Activated naive CD8-positive, alpha-beta T cell treated with anti-CD3 and anti-CD28 coated beads, Interleukin-2, amount 50 U/mL, for 24 hours (primary cell): ENCODE results near the gene SCN9A.

ENCODE experiments used
- ATAC-seq: fragments of 150-1000 bp; cut with Tn5 transposase; one replicate; pipeline ENCODE4 v1.10.0; 2021
- DNase-seq: peaks from one replicate; pipeline ENCODE4 v3.0.0; 2021
- H3K27ac Mint-ChIP-seq: one replicate; pipeline ENCODE4 v1.8.0; 2021; ENCODE audit warnings: mild to moderate bottlenecking, mixed read lengths
- H3K27me3 Mint-ChIP-seq: one replicate; pipeline ENCODE4 v1.8.0; 2021; ENCODE audit warnings: mixed read lengths
- H3K36me3 Mint-ChIP-seq: one replicate; pipeline ENCODE4 v1.8.0; 2021; ENCODE audit warnings: low read depth, mixed read lengths
- H3K4me1 Mint-ChIP-seq: one replicate; pipeline ENCODE4 v1.8.0; 2021; ENCODE audit warnings: mixed read lengths
- H3K4me3 Mint-ChIP-seq: one replicate; pipeline ENCODE4 v1.8.0; 2021; ENCODE audit warnings: mild to moderate bottlenecking, moderate library complexity, mixed read lengths
- H3K9me3 Mint-ChIP-seq: one replicate; pipeline ENCODE4 v1.8.0; 2021; ENCODE audit warnings: mixed read lengths

The SCN9A gene

GRCh38 chr2:166278856-166279255, 96.9 kb downstream of the SCN9A start:
- H3K9me3 Mint-ChIP-seq, result no peaks in the 10 kb centered on the region
- H3K36me3 Mint-ChIP-seq, result no peaks in the 10 kb centered on the region
- DNase-seq, result no peak
- H3K4me3 Mint-ChIP-seq, result no peak overlapping the region
- no peaks in the 10 kb centered on the region for H3K27me3 Mint-ChIP-seq
- no peak overlapping the region for H3K27ac Mint-ChIP-seq
- no peaks in the 10 kb centered on the region for H3K4me1 Mint-ChIP-seq
- no peak for ATAC-seq

GRCh38 chr2:166270376-166270775, 105.4 kb downstream of the SCN9A start:
- no peaks in the 10 kb centered on the region for H3K36me3 Mint-ChIP-seq
- no peaks in the 10 kb centered on the region for H3K9me3 Mint-ChIP-seq
- H3K4me3 Mint-ChIP-seq, result no peak overlapping the region
- H3K27ac Mint-ChIP-seq, result no peak overlapping the region
- DNase-seq (no peak), ATAC-seq (no peak)
- H3K27me3 Mint-ChIP-seq, result no peaks in the 10 kb centered on the region
- no peaks in the 10 kb centered on the region for H3K4me1 Mint-ChIP-seq

GRCh38 chr2:166269322-166269721, 106.4 kb downstream of the SCN9A start:
- Mint-ChIP-seq H3K9me3 (no peaks in the 10 kb centered on the region), H3K4me1 (no peaks in the 10 kb centered on the region), H3K27me3 (no peaks in the 10 kb centered on the region), H3K36me3 (no peaks in the 10 kb centered on the region), H3K4me3 (no peak overlapping the region), H3K27ac (no peak overlapping the region)
- ATAC-seq (no peak), DNase-seq (no peak)

GRCh38 chr2:166257859-166258258, 117.9 kb downstream of the SCN9A start:
- DNase-seq (no peak), ATAC-seq (no peak)
- Mint-ChIP-seq H3K36me3 (no peaks in the 10 kb centered on the region), H3K4me1 (no peaks in the 10 kb centered on the region), H3K27me3 (no peaks in the 10 kb centered on the region), H3K9me3 (no peaks in the 10 kb centered on the region), H3K27ac (no peak overlapping the region), H3K4me3 (no peak overlapping the region)

- DNase-seq (no peak), ATAC-seq (no peak)
- Mint-ChIP-seq H3K4me3 (no peak overlapping the region), H3K27me3 (no peaks in the 10 kb centered on the region), H3K4me1 (no peaks in the 10 kb centered on the region), H3K9me3 (no peaks in the 10 kb centered on the region), H3K36me3 (no peaks in the 10 kb centered on the region), H3K27ac (no peak overlapping the region)
Observed at GRCh38 chr2:166256896-166257295, 118.8 kb downstream of the SCN9A start.

- Mint-ChIP-seq H3K9me3 (peaks cover 3% of the 10 kb centered on the region), H3K4me3 (no peak overlapping the region), H3K27ac (no peak overlapping the region), H3K4me1 (no peaks in the 10 kb centered on the region), H3K36me3 (no peaks in the 10 kb centered on the region), H3K27me3 (no peaks in the 10 kb centered on the region)
- ATAC-seq, result no peak
- no peak for DNase-seq
Observed at GRCh38 chr2:166249318-166249717, 126.4 kb downstream of the SCN9A start.

GRCh38 chr2:166246901-166247300, 128.8 kb downstream of the SCN9A start:
- no peak for DNase-seq
- H3K27ac Mint-ChIP-seq, result no peak overlapping the region
- H3K36me3 Mint-ChIP-seq, result no peaks in the 10 kb centered on the region
- peaks cover 3% of the 10 kb centered on the region for H3K9me3 Mint-ChIP-seq
- H3K27me3 Mint-ChIP-seq, result no peaks in the 10 kb centered on the region
- no peak overlapping the region for H3K4me3 Mint-ChIP-seq
- no peaks in the 10 kb centered on the region for H3K4me1 Mint-ChIP-seq
- ATAC-seq, result no peak

GRCh38 chr2:166242309-166242708, 133.4 kb downstream of the SCN9A start:
- no peak for ATAC-seq
- no peaks in the 10 kb centered on the region for H3K27me3 Mint-ChIP-seq
- no peaks in the 10 kb centered on the region for H3K36me3 Mint-ChIP-seq
- H3K27ac Mint-ChIP-seq, result no peak overlapping the region
- no peak overlapping the region for H3K4me3 Mint-ChIP-seq
- no peak for DNase-seq
- no peaks in the 10 kb centered on the region for H3K9me3 Mint-ChIP-seq
- no peaks in the 10 kb centered on the region for H3K4me1 Mint-ChIP-seq

GRCh38 chr2:166240387-166241313, 135.1 kb downstream of the SCN9A start:
- Mint-ChIP-seq H3K27me3 (no peaks in the 10 kb centered on the region), H3K36me3 (no peaks in the 10 kb centered on the region), H3K9me3 (no peaks in the 10 kb centered on the region), H3K4me3 (no peak overlapping the region), H3K4me1 (no peaks in the 10 kb centered on the region), H3K27ac (no peak overlapping the region)
- no peak for ATAC-seq
- no peak for DNase-seq

GRCh38 chr2:166239548-166239947, 136.2 kb downstream of the SCN9A start:
- no peak overlapping the region for H3K27ac Mint-ChIP-seq
- no peak overlapping the region for H3K4me3 Mint-ChIP-seq
- DNase-seq, result no peak
- no peaks in the 10 kb centered on the region for H3K27me3 Mint-ChIP-seq
- no peaks in the 10 kb centered on the region for H3K4me1 Mint-ChIP-seq
- H3K9me3 Mint-ChIP-seq, result no peaks in the 10 kb centered on the region
- H3K36me3 Mint-ChIP-seq, result no peaks in the 10 kb centered on the region
- no peak for ATAC-seq

- H3K27me3 Mint-ChIP-seq, result no peaks in the 10 kb centered on the region
- H3K27ac Mint-ChIP-seq, result no peak overlapping the region
- ATAC-seq (no peak), DNase-seq (no peak)
- no peaks in the 10 kb centered on the region for H3K4me1 Mint-ChIP-seq
- H3K9me3 Mint-ChIP-seq, result no peaks in the 10 kb centered on the region
- H3K4me3 Mint-ChIP-seq, result no peak overlapping the region
- H3K36me3 Mint-ChIP-seq, result no peaks in the 10 kb centered on the region
Observed at GRCh38 chr2:166238176-166238575, 137.6 kb downstream of the SCN9A start.

GRCh38 chr2:166234112-166234846, 141.5 kb downstream of the SCN9A start:
- H3K36me3 Mint-ChIP-seq, result no peaks in the 10 kb centered on the region
- H3K4me1 Mint-ChIP-seq, result no peaks in the 10 kb centered on the region
- no peak for DNase-seq
- H3K27me3 Mint-ChIP-seq, result no peaks in the 10 kb centered on the region
- no peak for ATAC-seq
- no peak overlapping the region for H3K4me3 Mint-ChIP-seq
- no peaks in the 10 kb centered on the region for H3K9me3 Mint-ChIP-seq
- no peak overlapping the region for H3K27ac Mint-ChIP-seq

- Mint-ChIP-seq H3K27me3 (no peaks in the 10 kb centered on the region), H3K4me3 (no peak overlapping the region), H3K9me3 (no peaks in the 10 kb centered on the region), H3K27ac (no peak overlapping the region), H3K36me3 (no peaks in the 10 kb centered on the region), H3K4me1 (no peaks in the 10 kb centered on the region)
- DNase-seq (no peak), ATAC-seq (no peak)
Observed at GRCh38 chr2:166233244-166233643, 142.5 kb downstream of the SCN9A start.

GRCh38 chr2:166230724-166231070, 145.0 kb downstream of the SCN9A start:
- Mint-ChIP-seq H3K27me3 (no peaks in the 10 kb centered on the region), H3K27ac (no peak overlapping the region), H3K9me3 (no peaks in the 10 kb centered on the region), H3K36me3 (no peaks in the 10 kb centered on the region), H3K4me1 (no peaks in the 10 kb centered on the region), H3K4me3 (no peak overlapping the region)
- DNase-seq, result no peak
- no peak for ATAC-seq

GRCh38 chr2:166230024-166230723, 145.6 kb downstream of the SCN9A start:
- Mint-ChIP-seq H3K4me3 (no peak overlapping the region), H3K27me3 (no peaks in the 10 kb centered on the region), H3K36me3 (no peaks in the 10 kb centered on the region), H3K4me1 (no peaks in the 10 kb centered on the region), H3K27ac (no peak overlapping the region), H3K9me3 (no peaks in the 10 kb centered on the region)
- no peak for DNase-seq
- no peak for ATAC-seq
